Measurements from ENCODE around the gene NAT16. TPM values are rescaled to one million over a fixed set of nuclear protein-coding genes. Genes with fewer than 3 reads are reported as not detected.

NAT16 gene
- total and polyA plus RNA-seq, 2 of the 8 experiments (the other 6 are each of a cell fraction or from before 2014, with no cell fraction given), result 0.26 to 0.84 TPM

GRCh38 chr7:101166909-101167644 lies 13.0 kb downstream of the NAT16 start:
- Histone ChIP-seq H3K79me1 (ENCODE audit: low read depth, low read length) (no peaks in the 10 kb centered on the region), H3K9ac (replicated peaks in 1 of 4; ENCODE audit: extremely low read depth in 1 of 4, low read depth in 3 of 4, low read length in 3 of 4) (no peak overlapping the region), H3K9me3 (ENCODE audit: insufficient read depth in 2 of 2, low read depth in 1 of 2, low read length in 1 of 2) (no peaks in the 10 kb centered on the region), H4K91ac (replicated peaks; ENCODE audit: insufficient read length, low read length) (no peak overlapping the region), H4K8ac (ENCODE audit: extremely low read depth, insufficient read depth, low read length) (no peak overlapping the region), H3K4ac (replicated peaks; ENCODE audit: insufficient read length, low read depth, low read length) (no peak overlapping the region), H2AFZ (ENCODE audit: low read length) (no peak overlapping the region), H2BK20ac (ENCODE audit: low read length) (peak overlapping the region; percentile 43; the same call in 1 of the 2 replicates), H3K18ac (ENCODE audit: extremely low read depth, low read length) (peak overlapping the region; percentile 87), H2BK120ac (replicated peaks; ENCODE audit: low read depth, low read length) (no peak overlapping the region), H3K36me3 (ENCODE audit: control insufficient read depth in 2 of 4, insufficient read depth in 4 of 4, low read length in 3 of 4) (no peaks in the 10 kb centered on the region), H3K27me3 (replicated peaks in 1 of 4; ENCODE audit: control insufficient read depth in 3 of 4, extremely low read depth in 1 of 4, insufficient read depth in 3 of 4, low read length in 3 of 4) (peaks cover 35 to 82% (median 65%) of the 10 kb centered on the region in 4 experiments), H3K4me3 (ENCODE audit: extremely low read depth in 1 of 4, insufficient read depth in 2 of 4, low read depth in 3 of 4, low read length in 4 of 4) (peak overlapping the region; percentile 27 to 63 (median 42); a peak in 7 of 8 replicates), H3K27ac (ENCODE audit: low read depth, low read length) (no peak overlapping the region), H3K56ac (replicated peaks; ENCODE audit: insufficient read length, low read depth, low read length) (no peak overlapping the region), H3K4me1 (replicated peaks in 1 of 4; ENCODE audit: control insufficient read depth in 3 of 4, insufficient read depth in 4 of 4, low read length in 3 of 4) (peaks cover 11 to 75% (median 43%) of the 10 kb centered on the region in 4 experiments), H2BK15ac (ENCODE audit: low read length) (0 out of 2 replicates have a peak overlapping the region, but pooled peaks have one; percentile 81), H2AK5ac (ENCODE audit: low read depth, low read length) (0 out of 2 replicates have a peak overlapping the region, but pooled peaks have one; percentile 82), H3K79me2 (ENCODE audit: control insufficient read depth in 1 of 2, insufficient read depth in 2 of 2, low read length in 2 of 2) (no peaks in the 10 kb centered on the region), H3K23ac (ENCODE audit: insufficient read length) (no peak overlapping the region), H3K14ac (ENCODE audit: insufficient read length) (no peak overlapping the region), H3K23me2 (ENCODE audit: low read depth, low read length) (peaks cover 39% of the 10 kb centered on the region), H2BK12ac (ENCODE audit: low read depth, low read length) (peak overlapping the region; percentile 75; the same call in 1 of the 2 replicates), H4K20me1 (replicated peaks in 1 of 2; ENCODE audit: control insufficient read depth in 1 of 2, insufficient read depth in 2 of 2, low read length in 2 of 2) (peaks cover 7 to 11% of the 10 kb centered on the region in 2 experiments), H4K5ac (ENCODE audit: insufficient read length, low read depth, low read length) (no peak overlapping the region), H3K4me2 (ENCODE audit: insufficient read depth in 1 of 2, low read depth in 2 of 2, low read length in 2 of 2) (peak overlapping the region; percentile 44 to 90), H2BK5ac (ENCODE audit: low read depth, low read length) (peak overlapping the region; percentile 83; the same call in 1 of the 2 replicates)
- POLR2A ChIA-PET (ENCODE audit: partially characterized antibody), result interaction anchor here (0.5 to 2.6 kb wide), 5 partner anchors 9 to 58 kb away, joined by 3 to 20 read pairs (median 3); partner anchors contain the start of gene AP1S1
- FAIRE-seq (no peak), DNase-seq (ENCODE audit: low read depth in 1 of 2, low spot score in 2 of 2) (peak in 1 of 2 experiments; percentile 73)
- WGBS, 2 experiments (ENCODE audit: extremely low coverage in 1 of 2, insufficient coverage in 1 of 2, insufficient read length in 1 of 2, insufficient replicate concordance in 2 of 2, low coverage in 1 of 2, low lambda C conversion rate in 2 of 2, missing lambda C conversion rate in 1 of 2), result 1% methylated on average over 10 of the region's 19 CpGs; no CpG with 5 or more reads in 1 of the 2 experiments
- CTCF ChIA-PET (ENCODE audit: partially characterized antibody), result interaction anchor here (1.2 to 5.7 kb wide), 2 partner anchors 13 to 23 kb away, joined by 3 to 46 read pairs; no protein-coding TSS in a partner anchor
- TF ChIP-seq ASH2L (IDR thresholded peaks at IDR 0.05; ENCODE audit: low read length), result peak; percentile 66
- TF ChIP-seq CREB1 (IDR thresholded peaks at IDR 0.05), result peak; percentile 5; the same call in 1 of the 2 replicates
- TF ChIP-seq, protein P1, sequence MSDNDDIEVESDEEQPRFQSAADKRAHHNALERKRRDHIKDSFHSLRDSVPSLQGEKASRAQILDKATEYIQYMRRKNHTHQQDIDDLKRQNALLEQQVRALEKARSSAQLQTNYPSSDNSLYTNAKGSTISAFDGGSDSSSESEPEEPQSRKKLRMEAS (IDR thresholded peaks at IDR 0.05), result peak; percentile 43; the same call in 1 of the 2 replicates
- no peak for TF ChIP-seq CHD1 (IDR thresholded peaks at IDR 0.05; ENCODE audit: low read depth, low read length)
- no peak for TF ChIP-seq RAD21 (IDR thresholded peaks at IDR 0.05 in 1 of 2, conservative IDR thresholded peaks at IDR 0.05 in 1 of 2; ENCODE audit: low read depth in 2 of 2, low read length in 2 of 2)
- no peak for TF ChIP-seq ZNF274 (IDR thresholded peaks at IDR 0.05; ENCODE audit: borderline replicate concordance, extremely low read depth, low read length)
- peak in 1 of 2 experiments; percentile 77; a peak in 1 of 3 replicates for TF ChIP-seq EP300 (IDR thresholded peaks at IDR 0.05; ENCODE audit: borderline replicate concordance in 1 of 2, low read depth in 2 of 2, low read length in 2 of 2)
- TF ChIP-seq JUND (IDR thresholded peaks at IDR 0.05; ENCODE audit: low read length), result peak; percentile 15; the same call in 1 of the 2 replicates
- TF ChIP-seq, protein P2, sequence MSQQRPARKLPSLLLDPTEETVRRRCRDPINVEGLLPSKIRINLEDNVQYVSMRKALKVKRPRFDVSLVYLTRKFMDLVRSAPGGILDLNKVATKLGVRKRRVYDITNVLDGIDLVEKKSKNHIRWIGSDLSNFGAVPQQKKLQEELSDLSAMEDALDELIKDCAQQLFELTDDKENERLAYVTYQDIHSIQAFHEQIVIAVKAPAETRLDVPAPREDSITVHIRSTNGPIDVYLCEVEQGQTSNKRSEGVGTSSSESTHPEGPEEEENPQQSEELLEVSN (IDR thresholded peaks at IDR 0.05), result peak; percentile 34; the same call in 1 of the 2 replicates
- TF ChIP-seq RFX5 (IDR thresholded peaks at IDR 0.05; ENCODE audit: borderline replicate concordance, low read depth, low read length), result no peak

Data from H1 (cell line).